ENCODE data around the gene NEB.

NEB gene

DNA sequence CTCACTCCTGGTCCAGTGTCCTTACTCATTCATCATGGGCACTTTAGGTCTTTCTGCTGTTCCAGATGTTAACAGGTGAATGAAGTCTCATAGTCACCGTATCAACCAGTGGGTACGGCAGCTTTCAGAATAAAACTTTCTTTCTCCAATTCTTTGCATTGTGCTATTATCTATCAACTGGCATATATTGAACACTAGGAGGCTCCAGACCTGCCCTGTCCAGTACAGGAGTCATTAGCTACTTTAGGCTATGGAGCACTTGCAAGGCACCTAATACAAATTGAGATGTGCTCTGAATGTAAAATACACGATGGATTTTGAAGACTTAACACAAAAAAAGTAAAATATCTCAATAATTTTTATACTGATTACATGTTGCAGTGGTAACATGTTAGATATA is 43.2 kb upstream of the NEB start:
- no peak overlapping the region for H3K4me3 ChIP-seq (ENCODE audit: low read depth, low read length)
- in situ Hi-C loops (cut with HindIII; ENCODE audit: low sequenced_read_pairs), result no loop called here
- no peak for DNase-seq (ENCODE audit: low read depth)
- TF ChIP-seq, protein P1, sequence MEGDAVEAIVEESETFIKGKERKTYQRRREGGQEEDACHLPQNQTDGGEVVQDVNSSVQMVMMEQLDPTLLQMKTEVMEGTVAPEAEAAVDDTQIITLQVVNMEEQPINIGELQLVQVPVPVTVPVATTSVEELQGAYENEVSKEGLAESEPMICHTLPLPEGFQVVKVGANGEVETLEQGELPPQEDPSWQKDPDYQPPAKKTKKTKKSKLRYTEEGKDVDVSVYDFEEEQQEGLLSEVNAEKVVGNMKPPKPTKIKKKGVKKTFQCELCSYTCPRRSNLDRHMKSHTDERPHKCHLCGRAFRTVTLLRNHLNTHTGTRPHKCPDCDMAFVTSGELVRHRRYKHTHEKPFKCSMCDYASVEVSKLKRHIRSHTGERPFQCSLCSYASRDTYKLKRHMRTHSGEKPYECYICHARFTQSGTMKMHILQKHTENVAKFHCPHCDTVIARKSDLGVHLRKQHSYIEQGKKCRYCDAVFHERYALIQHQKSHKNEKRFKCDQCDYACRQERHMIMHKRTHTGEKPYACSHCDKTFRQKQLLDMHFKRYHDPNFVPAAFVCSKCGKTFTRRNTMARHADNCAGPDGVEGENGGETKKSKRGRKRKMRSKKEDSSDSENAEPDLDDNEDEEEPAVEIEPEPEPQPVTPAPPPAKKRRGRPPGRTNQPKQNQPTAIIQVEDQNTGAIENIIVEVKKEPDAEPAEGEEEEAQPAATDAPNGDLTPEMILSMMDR (IDR thresholded peaks at IDR 0.05; ENCODE audit: low read depth, low read length, missing control alignments), result no peak

DNA sequence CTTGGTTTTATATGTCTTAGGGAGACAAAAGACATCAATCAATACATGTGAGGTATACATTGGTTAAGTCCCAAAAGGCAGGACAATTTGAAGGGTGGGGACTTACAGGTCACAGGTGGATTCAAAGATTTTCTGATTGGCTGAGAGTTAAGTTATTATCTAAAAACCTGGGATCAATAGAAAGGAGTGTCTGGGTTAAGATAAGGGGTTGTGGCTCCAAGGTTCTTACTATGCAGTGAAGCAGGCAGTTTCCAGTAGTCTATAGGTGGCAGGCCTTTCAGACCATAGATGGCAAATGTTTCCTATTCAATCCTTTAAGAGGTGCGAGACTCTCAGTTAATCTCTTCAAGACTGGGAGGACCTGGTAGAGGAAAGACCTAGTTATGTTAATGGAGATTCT is 42.1 kb upstream of the NEB start:
- DNase-seq (ENCODE audit: low read depth), result no peak
- TF ChIP-seq, protein P1 (IDR thresholded peaks at IDR 0.05; ENCODE audit: low read depth, low read length, missing control alignments), result no peak
- in situ Hi-C loops (cut with HindIII; ENCODE audit: low sequenced_read_pairs), result no loop called here
- no peak overlapping the region for H3K4me3 ChIP-seq (ENCODE audit: low read depth, low read length)

DNA sequence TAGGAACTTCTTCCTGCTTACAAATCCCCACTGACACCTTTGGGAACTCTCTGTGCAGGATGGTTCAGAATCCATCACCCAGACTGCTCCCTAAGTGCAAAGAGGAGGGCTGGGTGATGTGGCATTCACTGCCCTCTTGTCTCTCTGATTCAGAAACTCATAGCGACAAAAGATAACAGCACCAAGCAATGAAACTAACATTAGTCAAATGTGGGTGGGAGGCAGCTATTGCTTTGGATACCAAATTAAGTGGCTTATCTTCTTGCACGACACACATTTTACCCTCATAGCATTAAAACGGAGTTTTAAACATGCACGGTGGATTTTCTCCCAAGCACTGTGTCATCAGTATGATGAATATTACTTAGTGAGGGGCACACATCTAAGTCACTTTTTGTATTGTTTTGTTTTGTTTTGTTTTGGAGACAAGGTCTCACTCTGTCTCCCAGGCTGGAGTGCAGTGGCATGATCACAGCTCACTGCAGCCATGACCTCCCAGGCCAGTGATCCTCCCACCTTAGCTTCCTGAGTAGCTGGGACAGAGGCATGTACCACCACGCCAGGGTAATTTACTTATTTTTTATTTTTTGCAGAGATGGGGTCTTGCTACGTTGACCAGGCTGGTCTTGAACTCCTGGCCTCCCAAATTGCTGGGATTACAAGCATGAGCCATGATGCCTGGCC is 40.9 kb upstream of the NEB start:
- TF ChIP-seq, protein P1 (IDR thresholded peaks at IDR 0.05; ENCODE audit: low read depth, low read length, missing control alignments), result no peak
- in situ Hi-C loops (cut with HindIII; ENCODE audit: low sequenced_read_pairs), result no loop called here
- no peak for DNase-seq (ENCODE audit: low read depth)
- H3K4me3 ChIP-seq (ENCODE audit: low read depth, low read length), result no peak overlapping the region

DNA sequence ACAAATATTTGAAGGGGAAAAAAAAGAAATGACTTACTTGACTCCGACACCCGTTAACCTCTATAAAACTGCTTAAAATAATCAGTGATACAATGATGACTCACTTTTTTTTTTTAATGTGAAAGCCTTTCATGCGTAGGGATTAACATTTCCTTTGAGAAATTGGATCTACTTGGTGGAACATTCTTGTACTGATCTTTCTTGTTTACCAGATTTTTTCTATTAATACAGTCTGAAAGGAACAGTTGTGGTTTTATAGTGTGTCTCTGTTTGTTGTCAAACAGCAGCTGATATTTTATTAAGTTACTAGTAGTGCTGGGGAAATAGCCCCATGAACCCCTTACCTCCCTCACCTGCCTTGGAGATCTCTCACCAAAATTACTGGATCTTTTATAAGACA is 40.2 kb upstream of the NEB start:
- peak; percentile 55 for DNase-seq (ENCODE audit: low read depth)
- in situ Hi-C loops (cut with HindIII; ENCODE audit: low sequenced_read_pairs), result no loop called here
- TF ChIP-seq, protein P1 (IDR thresholded peaks at IDR 0.05; ENCODE audit: low read depth, low read length, missing control alignments), result no peak
- no peak overlapping the region for H3K4me3 ChIP-seq (ENCODE audit: low read depth, low read length)

DNA sequence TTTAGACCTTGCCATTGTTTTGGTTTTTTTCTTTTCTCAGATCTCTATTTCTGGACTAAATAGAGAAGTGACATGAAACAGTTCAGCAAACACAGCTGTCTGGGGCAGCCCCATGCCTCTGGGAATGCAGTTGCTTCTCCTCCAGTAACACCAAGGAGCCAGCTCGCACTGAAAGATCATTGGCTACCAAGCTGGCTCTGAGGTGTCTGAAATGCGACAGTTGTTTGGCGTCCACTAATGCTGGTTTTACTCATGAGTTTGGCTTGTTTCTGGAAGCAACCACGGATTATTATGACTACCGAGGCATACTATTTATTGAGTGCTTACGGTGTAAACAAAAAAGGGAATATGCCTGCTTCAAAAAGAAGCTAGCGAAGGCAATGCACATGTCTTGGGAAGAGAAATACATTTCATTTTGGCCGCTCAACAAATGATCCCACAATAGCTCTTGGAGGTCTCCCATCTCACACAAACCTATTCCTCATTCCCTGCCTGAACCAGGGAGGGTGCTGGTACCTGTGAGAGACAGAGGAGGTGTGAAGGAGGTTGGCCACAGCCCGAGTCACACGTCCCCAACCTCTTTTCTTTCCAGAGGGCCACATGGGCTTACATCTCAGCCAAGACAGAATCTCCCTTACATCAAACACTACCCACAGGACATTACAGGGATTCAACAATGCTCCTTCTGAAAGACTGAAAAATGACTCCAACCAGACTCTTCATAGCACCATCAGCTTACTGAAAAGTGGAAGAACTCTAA is 37.5 kb upstream of the NEB start:
- TF ChIP-seq, protein P1 (IDR thresholded peaks at IDR 0.05; ENCODE audit: low read depth, low read length, missing control alignments), result no peak
- in situ Hi-C loops (cut with HindIII; ENCODE audit: low sequenced_read_pairs), result no loop called here
- peak; percentile 19 for DNase-seq (ENCODE audit: low read depth)
- no peak overlapping the region for H3K4me3 ChIP-seq (ENCODE audit: low read depth, low read length)

DNA sequence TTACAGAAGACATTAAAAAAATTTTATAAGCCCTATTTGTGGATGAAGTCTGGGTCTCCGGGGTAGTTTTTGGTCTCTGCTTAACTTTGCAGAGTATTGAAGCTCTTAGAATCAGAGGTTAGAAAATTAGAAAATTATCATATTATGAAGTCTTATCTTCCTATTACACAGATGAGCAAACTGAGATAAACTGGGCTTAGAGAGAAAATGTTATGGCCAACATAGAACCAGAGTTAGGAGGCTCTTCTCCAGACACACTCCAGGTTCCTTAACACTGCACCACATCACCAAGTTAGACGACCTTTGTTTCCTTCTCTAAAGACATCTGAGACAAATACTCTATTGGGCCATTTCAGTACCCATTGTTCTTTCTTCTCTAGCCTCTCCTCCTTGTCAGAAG is 36.7 kb upstream of the NEB start:
- H3K4me3 ChIP-seq (ENCODE audit: low read depth, low read length), result no peak overlapping the region
- in situ Hi-C loops (cut with HindIII; ENCODE audit: low sequenced_read_pairs), result no loop called here
- TF ChIP-seq, protein P1 (IDR thresholded peaks at IDR 0.05; ENCODE audit: low read depth, low read length, missing control alignments), result no peak
- DNase-seq (ENCODE audit: low read depth), result no peak

All from astrocyte of the cerebellum (primary cell).